Vagina (tissue), 2 donors: ENCODE measurements around the gene C11orf97.

Experiments used
- CTCF ChIP-seq, 3 experiments: fragments of 450-650 bp in 2 of 3; fragments of 200-600 bp in 1 of 3; sonication (generic) in 1 of 3; IDR thresholded peaks; one replicate each; pipeline ENCODE4 v1.5.1; 2017 to 2019; ENCODE audit warnings: antibody characterized with exemption in 3 of 3, mild to moderate bottlenecking in 2 of 3, moderate library complexity in 2 of 3
- POLR2A ChIP-seq, 2 donors: fragments of 450-650 bp; IDR thresholded peaks; one replicate each; pipeline ENCODE4 v1.6.1; 2017; ENCODE audit warnings: antibody characterized with exemption in 2 of 2, mild to moderate bottlenecking in 2 of 2, moderate library complexity in 2 of 2

GRCh38 chr11:94521684-94522083 lies 9.4 kb downstream of the C11orf97 start:
- TF ChIP-seq CTCF (IDR thresholded peaks at IDR 0.05) = no peak
- TF ChIP-seq POLR2A (IDR thresholded peaks at IDR 0.05) = no peak
